ENCODE results near the gene CDH6. TPM values are rescaled to one million over a fixed set of nuclear protein-coding genes. Genes with fewer than 3 reads are reported as not detected.

CDH6 gene
- total and polyA plus RNA-seq, 5 donors from 2014 or later = not detected

- no peaks in the 10 kb centered on the region for H3K36me3 Mint-ChIP-seq
- Histone ChIP-seq H3K4me1 (ENCODE audit: control insufficient read depth, insufficient read depth, low read length, poor library complexity, severe bottlenecking) (no peaks in the 10 kb centered on the region), H3K9me3 (ENCODE audit: control insufficient read depth in 2 of 2, low read length in 2 of 2) (no peaks in the 10 kb centered on the region), H3K36me3 (ENCODE audit: control insufficient read depth, insufficient read depth, low read length) (no peaks in the 10 kb centered on the region), H3K27me3 (ENCODE audit: control insufficient read depth, insufficient read depth, low read length) (no peaks in the 10 kb centered on the region), H3K4me3 (ENCODE audit: low read depth, low read length) (no peak overlapping the region), H3K27ac (ENCODE audit: insufficient read depth, low read length, poor library complexity, severe bottlenecking) (no peak overlapping the region)
- H3K27ac Mint-ChIP-seq = no peak overlapping the region
- no peak overlapping the region for H3K4me3 Mint-ChIP-seq
- ATAC-seq (ENCODE audit: low read depth in 2 of 2) (no peak), DNase-seq (no peak)
- H3K4me1 Mint-ChIP-seq = no peaks in the 10 kb centered on the region
- H3K27me3 Mint-ChIP-seq = no peaks in the 10 kb centered on the region
- H3K9me3 Mint-ChIP-seq = peaks cover 0 to 14% (median 3%) of the 10 kb centered on the region in 7 donors
Observed at GRCh38 chr5:31161781-31162181, 31.7 kb upstream of the CDH6 start.

- no peaks in the 10 kb centered on the region for H3K36me3 Mint-ChIP-seq
- no peak for DNase-seq
- Histone ChIP-seq H3K4me1 (ENCODE audit: control insufficient read depth, insufficient read depth, low read length, poor library complexity, severe bottlenecking) (no peaks in the 10 kb centered on the region), H3K9me3 (ENCODE audit: control insufficient read depth in 2 of 2, low read length in 2 of 2) (no peaks in the 10 kb centered on the region), H3K27me3 (ENCODE audit: control insufficient read depth, insufficient read depth, low read length) (no peaks in the 10 kb centered on the region), H3K36me3 (ENCODE audit: control insufficient read depth, insufficient read depth, low read length) (no peaks in the 10 kb centered on the region), H3K27ac (ENCODE audit: insufficient read depth, low read length, poor library complexity, severe bottlenecking) (no peak overlapping the region), H3K4me3 (ENCODE audit: low read depth, low read length) (no peak overlapping the region)
- H3K27ac Mint-ChIP-seq = no peak overlapping the region
- no peaks in the 10 kb centered on the region for H3K4me1 Mint-ChIP-seq
- H3K27me3 Mint-ChIP-seq = no peaks in the 10 kb centered on the region
- no peak overlapping the region for H3K4me3 Mint-ChIP-seq
- peaks cover 0 to 5% (median 1%) of the 10 kb centered on the region in 7 donors for H3K9me3 Mint-ChIP-seq
- ATAC-seq (ENCODE audit: low read depth in 2 of 2) = no peak
Observed at GRCh38 chr5:31165729-31166128, 27.8 kb upstream of the CDH6 start.

GRCh38 chr5:31169379-31169778 is 24.1 kb upstream of the CDH6 start:
- Histone ChIP-seq H3K4me3 (ENCODE audit: low read depth, low read length) (no peak overlapping the region), H3K9me3 (ENCODE audit: control insufficient read depth in 2 of 2, low read length in 2 of 2) (no peaks in the 10 kb centered on the region), H3K36me3 (ENCODE audit: control insufficient read depth, insufficient read depth, low read length) (no peaks in the 10 kb centered on the region), H3K4me1 (ENCODE audit: control insufficient read depth, insufficient read depth, low read length, poor library complexity, severe bottlenecking) (no peaks in the 10 kb centered on the region), H3K27me3 (ENCODE audit: control insufficient read depth, insufficient read depth, low read length) (no peaks in the 10 kb centered on the region), H3K27ac (ENCODE audit: insufficient read depth, low read length, poor library complexity, severe bottlenecking) (no peak overlapping the region)
- no peak for ATAC-seq (ENCODE audit: low read depth in 2 of 2)
- Mint-ChIP-seq H3K4me3 (no peak overlapping the region), H3K4me1 (no peaks in the 10 kb centered on the region), H3K9me3 (peaks cover 0 to 5% (median 3%) of the 10 kb centered on the region in 7 donors), H3K36me3 (no peaks in the 10 kb centered on the region), H3K27me3 (no peaks in the 10 kb centered on the region), H3K27ac (no peak overlapping the region)
- DNase-seq = no peak

GRCh38 chr5:31172881-31173280 is 20.6 kb upstream of the CDH6 start:
- H3K36me3 ChIP-seq (ENCODE audit: control insufficient read depth, insufficient read depth, low read length) = no peaks in the 10 kb centered on the region
- Mint-ChIP-seq H3K36me3 (no peaks in the 10 kb centered on the region), H3K4me3 (no peak overlapping the region), H3K4me1 (no peaks in the 10 kb centered on the region), H3K9me3 (peaks cover 0 to 5% (median 1%) of the 10 kb centered on the region in 7 donors), H3K27ac (no peak overlapping the region), H3K27me3 (no peaks in the 10 kb centered on the region)
- H3K9me3 ChIP-seq (ENCODE audit: control insufficient read depth in 2 of 2, low read length in 2 of 2) = no peaks in the 10 kb centered on the region
- no peak overlapping the region for H3K27ac ChIP-seq (ENCODE audit: insufficient read depth, low read length, poor library complexity, severe bottlenecking)
- H3K4me1 ChIP-seq (ENCODE audit: control insufficient read depth, insufficient read depth, low read length, poor library complexity, severe bottlenecking) = no peaks in the 10 kb centered on the region
- H3K4me3 ChIP-seq (ENCODE audit: low read depth, low read length) = no peak overlapping the region
- DNase-seq = no peak
- H3K27me3 ChIP-seq (ENCODE audit: control insufficient read depth, insufficient read depth, low read length) = no peaks in the 10 kb centered on the region
- no peak for ATAC-seq (ENCODE audit: low read depth in 2 of 2)

- Mint-ChIP-seq H3K27me3 (no peaks in the 10 kb centered on the region), H3K9me3 (peaks cover 0 to 5% (median 2%) of the 10 kb centered on the region in 7 donors), H3K27ac (no peak overlapping the region), H3K4me1 (no peaks in the 10 kb centered on the region), H3K4me3 (no peak overlapping the region), H3K36me3 (no peaks in the 10 kb centered on the region)
- DNase-seq = no peak
- H3K27me3 ChIP-seq (ENCODE audit: control insufficient read depth, insufficient read depth, low read length) = no peaks in the 10 kb centered on the region
- no peaks in the 10 kb centered on the region for H3K36me3 ChIP-seq (ENCODE audit: control insufficient read depth, insufficient read depth, low read length)
- no peaks in the 10 kb centered on the region for H3K4me1 ChIP-seq (ENCODE audit: control insufficient read depth, insufficient read depth, low read length, poor library complexity, severe bottlenecking)
- no peaks in the 10 kb centered on the region for H3K9me3 ChIP-seq (ENCODE audit: control insufficient read depth in 2 of 2, low read length in 2 of 2)
- ATAC-seq (ENCODE audit: low read depth in 2 of 2) = no peak
- no peak overlapping the region for H3K4me3 ChIP-seq (ENCODE audit: low read depth, low read length)
- no peak overlapping the region for H3K27ac ChIP-seq (ENCODE audit: insufficient read depth, low read length, poor library complexity, severe bottlenecking)
Observed at GRCh38 chr5:31173614-31174013, 19.9 kb upstream of the CDH6 start.

GRCh38 chr5:31181376-31181987 is 12.0 kb upstream of the CDH6 start:
- H3K9me3 ChIP-seq (ENCODE audit: control insufficient read depth in 2 of 2, low read length in 2 of 2) = no peaks in the 10 kb centered on the region
- Mint-ChIP-seq H3K4me1 (no peaks in the 10 kb centered on the region), H3K27me3 (no peaks in the 10 kb centered on the region), H3K4me3 (no peak overlapping the region), H3K36me3 (no peaks in the 10 kb centered on the region), H3K9me3 (peaks cover 0 to 13% (median 1%) of the 10 kb centered on the region in 7 donors), H3K27ac (no peak overlapping the region)
- H3K27me3 ChIP-seq (ENCODE audit: control insufficient read depth, insufficient read depth, low read length) = no peaks in the 10 kb centered on the region
- no peaks in the 10 kb centered on the region for H3K4me1 ChIP-seq (ENCODE audit: control insufficient read depth, insufficient read depth, low read length, poor library complexity, severe bottlenecking)
- H3K27ac ChIP-seq (ENCODE audit: insufficient read depth, low read length, poor library complexity, severe bottlenecking) = no peak overlapping the region
- no peak for DNase-seq
- no peaks in the 10 kb centered on the region for H3K36me3 ChIP-seq (ENCODE audit: control insufficient read depth, insufficient read depth, low read length)
- H3K4me3 ChIP-seq (ENCODE audit: low read depth, low read length) = no peak overlapping the region
- no peak for ATAC-seq (ENCODE audit: low read depth in 2 of 2)

GRCh38 chr5:31182136-31182535 is 11.3 kb upstream of the CDH6 start:
- no peaks in the 10 kb centered on the region for H3K27me3 Mint-ChIP-seq
- no peaks in the 10 kb centered on the region for H3K36me3 Mint-ChIP-seq
- no peaks in the 10 kb centered on the region for H3K36me3 ChIP-seq (ENCODE audit: control insufficient read depth, insufficient read depth, low read length)
- H3K4me3 ChIP-seq (ENCODE audit: low read depth, low read length) = no peak overlapping the region
- H3K4me1 Mint-ChIP-seq = no peaks in the 10 kb centered on the region
- H3K27ac ChIP-seq (ENCODE audit: insufficient read depth, low read length, poor library complexity, severe bottlenecking) = no peak overlapping the region
- peaks cover 0 to 13% (median 1%) of the 10 kb centered on the region in 7 donors for H3K9me3 Mint-ChIP-seq
- no peaks in the 10 kb centered on the region for H3K27me3 ChIP-seq (ENCODE audit: control insufficient read depth, insufficient read depth, low read length)
- ATAC-seq (ENCODE audit: low read depth in 2 of 2) (no peak), DNase-seq (no peak)
- no peak overlapping the region for H3K27ac Mint-ChIP-seq
- no peak overlapping the region for H3K4me3 Mint-ChIP-seq
- H3K9me3 ChIP-seq (ENCODE audit: control insufficient read depth in 2 of 2, low read length in 2 of 2) = no peaks in the 10 kb centered on the region
- H3K4me1 ChIP-seq (ENCODE audit: control insufficient read depth, insufficient read depth, low read length, poor library complexity, severe bottlenecking) = no peaks in the 10 kb centered on the region

GRCh38 chr5:31185951-31186350 is 7.5 kb upstream of the CDH6 start:
- no peaks in the 10 kb centered on the region for H3K4me1 ChIP-seq (ENCODE audit: control insufficient read depth, insufficient read depth, low read length, poor library complexity, severe bottlenecking)
- DNase-seq = no peak
- ATAC-seq (ENCODE audit: low read depth in 2 of 2) = no peak
- H3K27me3 ChIP-seq (ENCODE audit: control insufficient read depth, insufficient read depth, low read length) = no peaks in the 10 kb centered on the region
- Mint-ChIP-seq H3K27me3 (no peaks in the 10 kb centered on the region), H3K4me3 (no peak overlapping the region), H3K27ac (no peak overlapping the region), H3K4me1 (no peaks in the 10 kb centered on the region), H3K9me3 (peaks cover 0 to 6% (median 0%) of the 10 kb centered on the region in 7 donors), H3K36me3 (no peaks in the 10 kb centered on the region)
- no peak overlapping the region for H3K4me3 ChIP-seq (ENCODE audit: low read depth, low read length)
- no peak overlapping the region for H3K27ac ChIP-seq (ENCODE audit: insufficient read depth, low read length, poor library complexity, severe bottlenecking)
- no peaks in the 10 kb centered on the region for H3K36me3 ChIP-seq (ENCODE audit: control insufficient read depth, insufficient read depth, low read length)
- no peaks in the 10 kb centered on the region for H3K9me3 ChIP-seq (ENCODE audit: control insufficient read depth in 2 of 2, low read length in 2 of 2)
